GM18505 (cell line): Measurements from ENCODE around the gene PTGES.

Experiments used
- ATAC-seq: cut with Tn5 transposase; IDR thresholded peaks from one replicate; pipeline ENCODE4 v1.9.1; 2021; ENCODE audit not compliant: unreplicated experiment
- POLR2A ChIP-seq: IDR thresholded peaks from 4 replicates; pipeline ENCODE4 v1.6.1; 2011; ENCODE audit warnings: borderline replicate concordance; ENCODE audit not compliant: insufficient read depth, insufficient read length; ENCODE audit errors: extremely low read depth

PTGES gene

GRCh38 chr9:129746092-129746777 lies 6.6 kb downstream of the PTGES start:
- TF ChIP-seq POLR2A = no peak
- ATAC-seq = no peak

- no peak for ATAC-seq
- no peak for TF ChIP-seq POLR2A
These were observed 7.6 kb downstream of the PTGES start for GRCh38 chr9:129745200-129745599.

GRCh38 chr9:129740666-129741464 lies 12.0 kb downstream of the PTGES start:
- TF ChIP-seq POLR2A = no peak
- no peak for ATAC-seq

GRCh38 chr9:129740174-129740573 lies 12.7 kb downstream of the PTGES start:
- no peak for ATAC-seq
- no peak for TF ChIP-seq POLR2A

- no peak for TF ChIP-seq POLR2A
- ATAC-seq = no peak
These were observed 13.4 kb downstream of the PTGES start for GRCh38 chr9:129739432-129739831.

- no peak for TF ChIP-seq POLR2A
- ATAC-seq = peak; percentile 73
These were observed 15.2 kb downstream of the PTGES start for GRCh38 chr9:129737479-129738274.

- ATAC-seq = no peak
These were observed 16.5 kb downstream of the PTGES start for GRCh38 chr9:129736334-129736733.

GRCh38 chr9:129735546-129735945 lies 17.3 kb downstream of the PTGES start:
- no peak for TF ChIP-seq POLR2A
- ATAC-seq = no peak

More at GRCh38 chr9:129736334-129736733, 16.5 kb downstream of the PTGES start:
- no peak for TF ChIP-seq POLR2A

- TF ChIP-seq POLR2A = no peak
- ATAC-seq = no peak
These were observed 19.2 kb downstream of the PTGES start for GRCh38 chr9:129733632-129733953.

- no peak for ATAC-seq
These were observed 19.8 kb downstream of the PTGES start for GRCh38 chr9:129732946-129733631.

GRCh38 chr9:129732100-129732499 lies 20.7 kb downstream of the PTGES start:
- TF ChIP-seq POLR2A = no peak
- no peak for ATAC-seq

More at GRCh38 chr9:129732946-129733631, 19.8 kb downstream of the PTGES start:
- TF ChIP-seq POLR2A = no peak

GRCh38 chr9:129731477-129732085 lies 21.3 kb downstream of the PTGES start:
- TF ChIP-seq POLR2A = no peak
- ATAC-seq = no peak
